BJ (cell line): ENCODE measurements around the gene SLC25A23. TPM values are rescaled to one million over a fixed set of nuclear protein-coding genes. Genes with fewer than 3 reads are reported as not detected.

Experiments used
- CTCF ChIA-PET: fragments of 350-600 bp; formaldehyde crosslinking; extraction: SDS; loops from one replicate; lab custom pipeline; 2021; ENCODE audit warnings: antibody characterized with exemption, inconsistent platforms; lab: Yijun Ruan, JAX
- POLR2A ChIA-PET: fragments of 300-600 bp; sonication (Branson Sonifier 250); formaldehyde crosslinking; extraction: SDS; loops from one replicate; lab custom pipeline; 2021; ENCODE audit warnings: antibody characterized with exemption; lab: Charles Lee
- DNase-seq: peaks from one replicate; pipeline ENCODE4 v3.0.0-alpha.2; 2011; ENCODE audit warnings: low read depth
- H3K27me3 ChIP-seq: 2 replicates; pipeline ENCODE4 v1.6.0; 2011; ENCODE audit warnings: low read length; ENCODE audit not compliant: control insufficient read depth, insufficient read depth
- H3K36me3 ChIP-seq: 2 replicates; pipeline ENCODE4 v1.5.1; 2011; ENCODE audit warnings: low read length; ENCODE audit not compliant: control insufficient read depth, insufficient read depth
- H3K4me3 ChIP-seq: 2 replicates; pipeline ENCODE4 v1.5.1; 2011; ENCODE audit warnings: low read depth, mild to moderate bottlenecking, control low read depth, low read length
- polyA plus RNA-seq: library from polyadenylated mRNA; depleted of rRNA; stranded (reverse); fragments of >200 nt; gene quantifications from 2 replicates; pipeline ENCODE4 v1.2.3, GENCODE V29; 2011
- TF ChIP-seq, protein P1 (sequence below): IDR thresholded peaks from 2 replicates; pipeline ENCODE4 v1.5.1; 2011; ENCODE audit warnings: low read depth, mild to moderate bottlenecking, control low read depth, inconsistent platforms, low read length, moderate library complexity; ENCODE audit not compliant: insufficient read depth

SLC25A23 gene
- polyA plus RNA-seq, 1 experiment, result 7.4 TPM

GRCh38 chr19:6427131-6427530 lies 32.5 kb downstream of the SLC25A23 start:
- DNase-seq, result no peak
- no peak overlapping the region for H3K4me3 ChIP-seq
- ChIA-PET CTCF (interaction anchor here (0.6 to 0.8 kb wide), 2 partner anchors 9 to 380 kb away, joined by 3 read pairs; no protein-coding TSS in a partner anchor), POLR2A (no interaction called here)
- no peaks in the 10 kb centered on the region for H3K27me3 ChIP-seq
- TF ChIP-seq, protein P1, sequence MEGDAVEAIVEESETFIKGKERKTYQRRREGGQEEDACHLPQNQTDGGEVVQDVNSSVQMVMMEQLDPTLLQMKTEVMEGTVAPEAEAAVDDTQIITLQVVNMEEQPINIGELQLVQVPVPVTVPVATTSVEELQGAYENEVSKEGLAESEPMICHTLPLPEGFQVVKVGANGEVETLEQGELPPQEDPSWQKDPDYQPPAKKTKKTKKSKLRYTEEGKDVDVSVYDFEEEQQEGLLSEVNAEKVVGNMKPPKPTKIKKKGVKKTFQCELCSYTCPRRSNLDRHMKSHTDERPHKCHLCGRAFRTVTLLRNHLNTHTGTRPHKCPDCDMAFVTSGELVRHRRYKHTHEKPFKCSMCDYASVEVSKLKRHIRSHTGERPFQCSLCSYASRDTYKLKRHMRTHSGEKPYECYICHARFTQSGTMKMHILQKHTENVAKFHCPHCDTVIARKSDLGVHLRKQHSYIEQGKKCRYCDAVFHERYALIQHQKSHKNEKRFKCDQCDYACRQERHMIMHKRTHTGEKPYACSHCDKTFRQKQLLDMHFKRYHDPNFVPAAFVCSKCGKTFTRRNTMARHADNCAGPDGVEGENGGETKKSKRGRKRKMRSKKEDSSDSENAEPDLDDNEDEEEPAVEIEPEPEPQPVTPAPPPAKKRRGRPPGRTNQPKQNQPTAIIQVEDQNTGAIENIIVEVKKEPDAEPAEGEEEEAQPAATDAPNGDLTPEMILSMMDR, result no peak
- H3K36me3 ChIP-seq, result no peaks in the 10 kb centered on the region

GRCh38 chr19:6425732-6426620 lies 33.6 kb downstream of the SLC25A23 start:
- POLR2A ChIA-PET, result no interaction called here
- peak overlapping the region; percentile 16; the same call in 1 of the 2 replicates for H3K4me3 ChIP-seq

GRCh38 chr19:6424939-6425731 lies 34.5 kb downstream of the SLC25A23 start:
- Histone ChIP-seq H3K4me3 (peak overlapping the region; percentile 16; the same call in 1 of the 2 replicates), H3K36me3 (peaks cover 12% of the 10 kb centered on the region), H3K27me3 (no peaks in the 10 kb centered on the region)
- ChIA-PET CTCF (interaction anchor here (1.1 to 1.7 kb wide), 3 partner anchors 32 to 56 kb away, joined by 3 read pairs; partner anchors contain the start of gene DENND1C), POLR2A (interaction anchor here (0.6 kb wide), 2 partner anchors 53 to 687 kb away, joined by 3 to 4 read pairs; partner anchors contain the start of gene ALKBH7)
- TF ChIP-seq, protein P1, result no peak
- peak; percentile 100 for DNase-seq

More at GRCh38 chr19:6425732-6426620, 33.6 kb downstream of the SLC25A23 start:
- TF ChIP-seq, protein P1, result no peak
- peaks cover 4% of the 10 kb centered on the region for H3K36me3 ChIP-seq
- CTCF ChIA-PET, result interaction anchor here (1.1 to 1.7 kb wide), 3 partner anchors 31 to 55 kb away, joined by 3 read pairs; partner anchors contain the start of gene DENND1C
- H3K27me3 ChIP-seq, result no peaks in the 10 kb centered on the region
- no peak for DNase-seq

DNA sequence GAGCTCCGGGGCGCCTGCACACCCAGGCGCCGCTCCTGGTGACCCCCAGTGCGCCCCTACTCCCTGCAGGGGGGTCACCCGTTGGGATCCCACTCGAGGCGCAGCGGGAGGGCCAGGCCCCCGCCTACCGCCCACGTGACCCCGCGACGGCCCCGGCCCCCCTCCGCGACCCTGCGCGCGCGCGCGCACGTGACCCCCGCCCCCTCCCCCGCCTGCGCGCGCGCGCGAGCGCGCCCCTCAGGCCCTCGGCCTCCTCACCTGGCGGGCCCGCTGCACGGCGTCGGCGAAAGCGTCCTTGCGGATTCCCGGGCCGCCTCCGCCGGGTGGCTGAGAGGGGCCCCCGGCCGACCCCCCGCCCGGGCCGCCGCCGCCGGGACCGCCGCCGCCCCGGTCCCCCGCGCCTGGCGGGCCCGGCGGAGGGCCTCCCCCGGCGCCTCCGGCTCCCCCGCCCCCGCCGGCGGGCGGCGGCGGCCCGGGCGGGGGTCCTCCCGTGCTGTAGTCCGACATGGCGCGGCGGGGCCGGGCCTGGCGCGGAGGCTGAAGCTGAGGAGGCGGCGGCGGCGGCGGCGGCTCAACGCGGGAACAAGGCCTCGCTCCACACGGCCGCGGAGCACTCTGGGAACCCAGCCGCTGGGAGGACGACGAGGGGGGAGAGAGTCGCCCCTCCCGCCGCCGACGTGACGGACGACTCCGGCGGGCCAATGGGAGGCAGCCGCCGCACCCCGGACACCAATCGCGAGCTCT lies 35.2 kb downstream of the SLC25A23 start, which contains the start of gene KHSRP:
KHSRP (minus strand) TSS at position 617 of the 744 bp plus-strand sequence; CDS start at position 507, 110 bp downstream.
- Histone ChIP-seq H3K27me3 (no peaks in the 10 kb centered on the region), H3K4me3 (peak within 1 kb of the TSS; percentile 91), H3K36me3 (peaks cover 18% of the 10 kb centered on the region)
- ChIA-PET POLR2A (interaction anchor here (0.6 kb wide), 2 partner anchors 52 to 686 kb away, joined by 3 to 4 read pairs; partner anchors contain the start of gene ALKBH7), CTCF (interaction anchor here (1.1 to 1.7 kb wide), 3 partner anchors 31 to 57 kb away, joined by 3 read pairs; partner anchors contain the start of gene DENND1C)
- DNase-seq, result no peak
- TF ChIP-seq, protein P1, result no peak
